ENCODE data around the gene MLLT10.

MLLT10 gene

DNA sequence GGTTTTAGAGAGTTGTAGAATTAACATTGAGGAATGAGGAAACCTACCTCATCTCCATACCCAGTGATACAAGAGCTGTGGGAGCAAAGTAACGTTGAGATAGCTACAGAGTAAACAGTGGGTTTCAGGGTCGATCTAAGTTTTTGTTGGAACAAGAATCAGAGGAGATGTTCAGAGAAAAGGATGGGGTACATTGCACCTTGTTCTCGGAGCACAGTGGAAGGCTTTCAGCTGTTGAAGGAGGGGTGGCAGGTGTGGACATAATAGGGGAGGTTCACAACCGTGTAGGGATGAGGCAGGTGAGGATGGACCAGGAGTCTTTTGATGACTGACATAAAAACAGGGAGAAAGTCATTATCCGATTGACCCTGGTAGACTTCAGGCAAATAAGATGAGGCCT is 121.7 kb downstream of the MLLT10 start:
- TF ChIP-seq CTCF (IDR thresholded peaks at IDR 0.05) = no peak
- Mint-ChIP-seq H3K4me1 (no peaks in the 10 kb centered on the region), H3K4me3 (no peak overlapping the region), H3K36me3 (ENCODE audit: low read depth) (peaks cover 15% of the 10 kb centered on the region), H3K9me3 (no peaks in the 10 kb centered on the region), H3K27me3 (ENCODE audit: low read depth, poor library complexity) (no peaks in the 10 kb centered on the region), H3K27ac (no peak overlapping the region)
- DNase-seq = no peak

GRCh38 chr10:21661087-21661486 is 127.1 kb downstream of the MLLT10 start:
- no peak overlapping the region for H3K4me3 Mint-ChIP-seq
- no peak for DNase-seq
- H3K27me3 Mint-ChIP-seq (ENCODE audit: low read depth, poor library complexity) = no peaks in the 10 kb centered on the region
- peaks cover 19% of the 10 kb centered on the region for H3K4me1 Mint-ChIP-seq
- no peaks in the 10 kb centered on the region for H3K9me3 Mint-ChIP-seq
- peaks cover 25% of the 10 kb centered on the region for H3K36me3 Mint-ChIP-seq (ENCODE audit: low read depth)
- TF ChIP-seq CTCF (IDR thresholded peaks at IDR 0.05) = no peak
- H3K27ac Mint-ChIP-seq = peak overlapping the region; percentile 25

- peaks cover 19% of the 10 kb centered on the region for H3K4me1 Mint-ChIP-seq
- no peak overlapping the region for H3K4me3 Mint-ChIP-seq
- H3K9me3 Mint-ChIP-seq = no peaks in the 10 kb centered on the region
- no peak for TF ChIP-seq CTCF (IDR thresholded peaks at IDR 0.05)
- H3K27ac Mint-ChIP-seq = peak overlapping the region; percentile 22
- H3K27me3 Mint-ChIP-seq (ENCODE audit: low read depth, poor library complexity) = no peaks in the 10 kb centered on the region
- H3K36me3 Mint-ChIP-seq (ENCODE audit: low read depth) = peaks cover 30% of the 10 kb centered on the region
- no peak for DNase-seq
These were observed 127.9 kb downstream of the MLLT10 start for GRCh38 chr10:21661935-21662334.

DNA sequence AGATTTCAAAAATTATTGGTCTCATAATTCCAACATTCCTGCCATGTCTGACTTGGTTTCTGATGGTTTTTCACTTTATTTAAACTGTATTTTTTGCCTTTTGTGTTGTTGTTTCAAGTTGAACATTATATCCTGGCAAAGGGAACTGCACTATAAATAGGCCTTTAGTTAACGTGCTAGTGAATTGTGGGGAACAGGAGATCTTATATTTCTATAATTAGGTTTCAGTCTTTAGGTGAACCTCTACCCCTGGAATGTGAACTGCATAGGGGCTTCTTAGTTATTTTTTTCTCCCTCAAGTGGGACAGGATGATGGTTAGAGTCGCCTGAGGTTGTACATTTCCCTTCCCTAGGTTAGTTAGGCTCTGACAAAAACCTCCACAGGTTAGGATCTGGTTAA is 128.6 kb downstream of the MLLT10 start:
- no peak for TF ChIP-seq CTCF (IDR thresholded peaks at IDR 0.05)
- H3K36me3 Mint-ChIP-seq (ENCODE audit: low read depth) = peaks cover 35% of the 10 kb centered on the region
- H3K4me3 Mint-ChIP-seq = no peak overlapping the region
- H3K27me3 Mint-ChIP-seq (ENCODE audit: low read depth, poor library complexity) = no peaks in the 10 kb centered on the region
- no peak for DNase-seq
- peaks cover 19% of the 10 kb centered on the region for H3K4me1 Mint-ChIP-seq
- H3K27ac Mint-ChIP-seq = no peak overlapping the region
- no peaks in the 10 kb centered on the region for H3K9me3 Mint-ChIP-seq

- no peaks in the 10 kb centered on the region for H3K27me3 Mint-ChIP-seq (ENCODE audit: low read depth, poor library complexity)
- no peak for DNase-seq
- TF ChIP-seq CTCF (IDR thresholded peaks at IDR 0.05) = no peak
- peaks cover 39% of the 10 kb centered on the region for H3K36me3 Mint-ChIP-seq (ENCODE audit: low read depth)
- H3K4me3 Mint-ChIP-seq = no peak overlapping the region
- H3K9me3 Mint-ChIP-seq = no peaks in the 10 kb centered on the region
- peaks cover 25% of the 10 kb centered on the region for H3K4me1 Mint-ChIP-seq
- H3K27ac Mint-ChIP-seq = no peak overlapping the region
These were observed 134.8 kb downstream of the MLLT10 start for GRCh38 chr10:21668831-21669230.

GRCh38 chr10:21670391-21670790 is 136.4 kb downstream of the MLLT10 start:
- TF ChIP-seq CTCF (IDR thresholded peaks at IDR 0.05) = no peak
- Mint-ChIP-seq H3K27me3 (ENCODE audit: low read depth, poor library complexity) (no peaks in the 10 kb centered on the region), H3K4me3 (no peak overlapping the region), H3K27ac (no peak overlapping the region), H3K36me3 (ENCODE audit: low read depth) (peaks cover 50% of the 10 kb centered on the region), H3K4me1 (peaks cover 20% of the 10 kb centered on the region), H3K9me3 (no peaks in the 10 kb centered on the region)
- no peak for DNase-seq

Data from nephron progenitor cell (in vitro differentiated cells).